ENCODE results near the gene ZNF385A. TPM values are rescaled to one million over a fixed set of nuclear protein-coding genes. Genes with fewer than 3 reads are reported as not detected.

The ZNF385A gene
- total RNA-seq, 4 donors from 2014 or later: 24.2 to 38.9 (median 29.3) TPM

- peaks cover 9 to 26% of the 10 kb centered on the region in 2 donors for H3K4me1 ChIP-seq
- intact Hi-C loops (cut with DNase I): loop anchor here (5.0 to 10.0 kb wide), 3 partner anchors 72 to 147 kb away; no protein-coding TSS in a partner anchor
- DNase-seq: no peak
- no peaks in the 10 kb centered on the region for H3K27me3 ChIP-seq
- H3K27ac ChIP-seq: no peak within 1 kb of the TSS
- no peak within 1 kb of the TSS for H3K4me3 ChIP-seq (replicated peaks in 1 of 3)
- no peaks in the 10 kb centered on the region for H3K36me3 ChIP-seq
- H3K9me3 ChIP-seq: no peaks in the 10 kb centered on the region
- TF ChIP-seq POLR2A (IDR thresholded peaks at IDR 0.05): no peak
- TF ChIP-seq CTCF (IDR thresholded peaks at IDR 0.05): no peak
- 78 to 79% methylated on average over 4 of the region's 4 CpGs for WGBS, 2 donors
Measured at GRCh38 chr12:54364413-54364812, 20.1 kb downstream of the ZNF385A start, which contains the start of gene GPR84. Gene GPR84, minus strand, starts transcription at chr12:54364486. Its CDS starts 635 bp downstream, at chr12:54363851.

GRCh38 chr12:54363618-54364017 is 20.9 kb downstream of the ZNF385A start:
- Histone ChIP-seq H3K4me3 (replicated peaks in 1 of 3) (no peak overlapping the region), H3K27ac (no peak overlapping the region), H3K36me3 (no peaks in the 10 kb centered on the region), H3K27me3 (no peaks in the 10 kb centered on the region), H3K4me1 (peaks cover 9 to 19% of the 10 kb centered on the region in 2 donors), H3K9me3 (no peaks in the 10 kb centered on the region)
- intact Hi-C loops (cut with DNase I): loop anchor here (5.0 to 10.0 kb wide), 3 partner anchors 71 to 146 kb away; no protein-coding TSS in a partner anchor
- TF ChIP-seq POLR2A (IDR thresholded peaks at IDR 0.05) (no peak), CTCF (IDR thresholded peaks at IDR 0.05) (no peak)
- WGBS, 2 donors: 71 to 81% methylated on average over 6 of the region's 6 CpGs
- DNase-seq: no peak

- no peaks in the 10 kb centered on the region for H3K36me3 ChIP-seq
- H3K4me3 ChIP-seq (replicated peaks in 1 of 3): no peak overlapping the region
- TF ChIP-seq CTCF (IDR thresholded peaks at IDR 0.05) (no peak), POLR2A (IDR thresholded peaks at IDR 0.05) (no peak)
- WGBS, 2 donors: 83 to 87% methylated on average over 7 to 8 of the region's 8 CpGs
- no peaks in the 10 kb centered on the region for H3K27me3 ChIP-seq
- H3K4me1 ChIP-seq: peaks cover 7 to 21% of the 10 kb centered on the region in 2 donors
- no peaks in the 10 kb centered on the region for H3K9me3 ChIP-seq
- H3K27ac ChIP-seq: no peak overlapping the region
- intact Hi-C loops (cut with DNase I): loop anchor here (5.0 to 10.0 kb wide), 3 partner anchors 71 to 146 kb away; no protein-coding TSS in a partner anchor
- no peak for DNase-seq
Measured at GRCh38 chr12:54363047-54363446, 21.5 kb downstream of the ZNF385A start.

GRCh38 chr12:54360717-54361456 is 23.6 kb downstream of the ZNF385A start:
- intact Hi-C loops (cut with DNase I): loop anchor here (5.0 to 10.0 kb wide), 3 partner anchors 69 to 144 kb away; no protein-coding TSS in a partner anchor
- 61 to 62% methylated on average over 16 of the region's 16 CpGs for WGBS, 2 donors

More at GRCh38 chr12:54360717-54361456, 23.6 kb downstream of the ZNF385A start:
- Histone ChIP-seq H3K36me3 (no peaks in the 10 kb centered on the region), H3K27me3 (no peaks in the 10 kb centered on the region), H3K9me3 (no peaks in the 10 kb centered on the region), H3K4me1 (peaks cover 19 to 37% of the 10 kb centered on the region in 2 donors), H3K4me3 (replicated peaks in 1 of 3) (no peak overlapping the region), H3K27ac (peak overlapping the region in 2 of 3 donors; percentile 89 to 95)
- DNase-seq: peak; percentile 88 to 89
- no peak for TF ChIP-seq POLR2A (IDR thresholded peaks at IDR 0.05)
- TF ChIP-seq CTCF (IDR thresholded peaks at IDR 0.05): peak; percentile 70 to 99 (median 88)

Data from thyroid gland (tissue), 4 donors.